ENCODE measurements around the gene GPR143. TPM values are rescaled to one million over a fixed set of nuclear protein-coding genes. Genes with fewer than 3 reads are reported as not detected.

Gene GPR143
- polyA plus RNA-seq, 1 donor (not counting 4 experiments of a cell fraction or from before 2014, with no cell fraction given) = 0.33 TPM

GRCh38 chrX:9784332-9784731 is 18.7 kb upstream of the GPR143 start:
- no peak overlapping the region for H2AFZ ChIP-seq (ENCODE audit: control insufficient read depth, low read length)
- no peaks in the 10 kb centered on the region for H4K20me1 ChIP-seq (ENCODE audit: control insufficient read depth, extremely low read depth, insufficient read depth, low read length)
- no peak overlapping the region for H3K27ac ChIP-seq (ENCODE audit: control insufficient read depth, insufficient read depth, low read length)
- no peaks in the 10 kb centered on the region for H3K9me1 ChIP-seq (ENCODE audit: control insufficient read depth, extremely low read depth, insufficient read depth, low read length)
- TF ChIP-seq EZH2 (IDR thresholded peaks at IDR 0.05; ENCODE audit: low read length) (no peak), CTCF (optimal IDR thresholded peaks at IDR 0.05 in 1 of 3, IDR thresholded peaks at IDR 0.05 in 1 of 3, conservative IDR thresholded peaks at IDR 0.05 in 1 of 3; ENCODE audit: extremely low read depth in 1 of 3, insufficient read depth in 2 of 3, low read length in 3 of 3) (no peak)
- no peaks in the 10 kb centered on the region for H3K79me2 ChIP-seq (ENCODE audit: control insufficient read depth, insufficient read depth, low read length)
- dilution Hi-C loops (cut with MboI; ENCODE audit: extremely low pct_ligation_motif_present, low sequenced_read_pairs) = no loop called here
- no peak overlapping the region for H3K4me3 ChIP-seq (ENCODE audit: control insufficient read depth in 2 of 3, extremely low read depth in 1 of 3, insufficient read depth in 2 of 3, low read depth in 1 of 3, low read length in 3 of 3)
- no peaks in the 10 kb centered on the region for H3K36me3 ChIP-seq (ENCODE audit: control insufficient read depth in 2 of 2, extremely low read depth in 1 of 2, insufficient read depth in 2 of 2, low read length in 2 of 2)
- no peaks in the 10 kb centered on the region for H3K9me3 ChIP-seq (ENCODE audit: control insufficient read depth, low read depth, low read length)
- no peak overlapping the region for H3K9ac ChIP-seq (ENCODE audit: control insufficient read depth, extremely low read depth, insufficient read depth, low read length)
- FAIRE-seq (no peak), DNase-seq (ENCODE audit: low read depth, low spot score) (no peak)
- H3K4me1 ChIP-seq (ENCODE audit: control insufficient read depth, extremely low read depth, insufficient read depth, low read length) = peaks cover 8% of the 10 kb centered on the region
- no peaks in the 10 kb centered on the region for H3K27me3 ChIP-seq (ENCODE audit: control insufficient read depth, extremely low read depth, insufficient read depth, low read length)
- no peak overlapping the region for H3K4me2 ChIP-seq (ENCODE audit: control insufficient read depth, extremely low read depth, insufficient read depth, low read depth, low read length)

- dilution Hi-C loops (cut with MboI; ENCODE audit: extremely low pct_ligation_motif_present, low sequenced_read_pairs) = no loop called here
Observed at GRCh38 chrX:9781941-9782340, 16.3 kb upstream of the GPR143 start.

More at GRCh38 chrX:9781941-9782340, 16.3 kb upstream of the GPR143 start:
- H3K27ac ChIP-seq (ENCODE audit: control insufficient read depth, insufficient read depth, low read length) = no peak overlapping the region
- H3K9me3 ChIP-seq (ENCODE audit: control insufficient read depth, low read depth, low read length) = no peaks in the 10 kb centered on the region
- H3K36me3 ChIP-seq (ENCODE audit: control insufficient read depth in 2 of 2, extremely low read depth in 1 of 2, insufficient read depth in 2 of 2, low read length in 2 of 2) = no peaks in the 10 kb centered on the region
- TF ChIP-seq EZH2 (IDR thresholded peaks at IDR 0.05; ENCODE audit: low read length) = no peak
- no peak for TF ChIP-seq CTCF (optimal IDR thresholded peaks at IDR 0.05 in 1 of 3, IDR thresholded peaks at IDR 0.05 in 1 of 3, conservative IDR thresholded peaks at IDR 0.05 in 1 of 3; ENCODE audit: extremely low read depth in 1 of 3, insufficient read depth in 2 of 3, low read length in 3 of 3)
- H3K4me2 ChIP-seq (ENCODE audit: control insufficient read depth, extremely low read depth, insufficient read depth, low read depth, low read length) = no peak overlapping the region
- H3K27me3 ChIP-seq (ENCODE audit: control insufficient read depth, extremely low read depth, insufficient read depth, low read length) = no peaks in the 10 kb centered on the region
- DNase-seq (ENCODE audit: low read depth, low spot score) (no peak), FAIRE-seq (no peak)
- no peak overlapping the region for H2AFZ ChIP-seq (ENCODE audit: control insufficient read depth, low read length)
- no peak overlapping the region for H3K9ac ChIP-seq (ENCODE audit: control insufficient read depth, extremely low read depth, insufficient read depth, low read length)
- no peaks in the 10 kb centered on the region for H3K79me2 ChIP-seq (ENCODE audit: control insufficient read depth, insufficient read depth, low read length)
- H4K20me1 ChIP-seq (ENCODE audit: control insufficient read depth, extremely low read depth, insufficient read depth, low read length) = no peaks in the 10 kb centered on the region
- no peaks in the 10 kb centered on the region for H3K9me1 ChIP-seq (ENCODE audit: control insufficient read depth, extremely low read depth, insufficient read depth, low read length)
- peaks cover 3% of the 10 kb centered on the region for H3K4me1 ChIP-seq (ENCODE audit: control insufficient read depth, extremely low read depth, insufficient read depth, low read length)
- H3K4me3 ChIP-seq (ENCODE audit: control insufficient read depth in 2 of 3, extremely low read depth in 1 of 3, insufficient read depth in 2 of 3, low read depth in 1 of 3, low read length in 3 of 3) = no peak overlapping the region
